HG03432 (cell line): ENCODE data around the gene METTL9.
"Not testable (repeated sequence)": the region's sequence is repeated elsewhere in the genome, so short reads cannot be mapped to it uniquely, and the experiment has no call there.

Experiments
- ATAC-seq: cut with Tn5 transposase; IDR thresholded peaks from one replicate; pipeline ENCODE4 v1.9.1; 2021; ENCODE audit warnings: mild to moderate bottlenecking, moderate library complexity; ENCODE audit not compliant: unreplicated experiment

METTL9 gene

DNA sequence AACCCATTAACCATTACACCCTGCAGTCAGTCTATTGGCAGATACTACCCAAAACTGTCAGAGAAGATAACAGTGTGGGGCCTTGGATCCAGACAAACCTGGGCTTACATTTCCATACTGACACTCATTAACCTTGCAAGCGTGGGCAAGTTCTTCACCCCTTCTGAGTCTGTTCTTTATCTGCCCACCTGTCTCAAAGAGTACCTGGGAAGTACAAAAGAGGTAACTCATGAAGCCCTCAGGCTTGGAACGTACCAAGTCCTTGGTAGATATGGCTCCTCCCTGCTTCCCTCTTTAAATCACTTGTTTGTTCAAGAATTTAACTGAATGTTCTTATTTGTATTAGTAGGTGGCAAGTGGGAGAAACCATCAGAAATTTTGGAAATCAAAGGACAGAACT, 55.5 kb downstream of the METTL9 start:
- no peak for ATAC-seq

DNA sequence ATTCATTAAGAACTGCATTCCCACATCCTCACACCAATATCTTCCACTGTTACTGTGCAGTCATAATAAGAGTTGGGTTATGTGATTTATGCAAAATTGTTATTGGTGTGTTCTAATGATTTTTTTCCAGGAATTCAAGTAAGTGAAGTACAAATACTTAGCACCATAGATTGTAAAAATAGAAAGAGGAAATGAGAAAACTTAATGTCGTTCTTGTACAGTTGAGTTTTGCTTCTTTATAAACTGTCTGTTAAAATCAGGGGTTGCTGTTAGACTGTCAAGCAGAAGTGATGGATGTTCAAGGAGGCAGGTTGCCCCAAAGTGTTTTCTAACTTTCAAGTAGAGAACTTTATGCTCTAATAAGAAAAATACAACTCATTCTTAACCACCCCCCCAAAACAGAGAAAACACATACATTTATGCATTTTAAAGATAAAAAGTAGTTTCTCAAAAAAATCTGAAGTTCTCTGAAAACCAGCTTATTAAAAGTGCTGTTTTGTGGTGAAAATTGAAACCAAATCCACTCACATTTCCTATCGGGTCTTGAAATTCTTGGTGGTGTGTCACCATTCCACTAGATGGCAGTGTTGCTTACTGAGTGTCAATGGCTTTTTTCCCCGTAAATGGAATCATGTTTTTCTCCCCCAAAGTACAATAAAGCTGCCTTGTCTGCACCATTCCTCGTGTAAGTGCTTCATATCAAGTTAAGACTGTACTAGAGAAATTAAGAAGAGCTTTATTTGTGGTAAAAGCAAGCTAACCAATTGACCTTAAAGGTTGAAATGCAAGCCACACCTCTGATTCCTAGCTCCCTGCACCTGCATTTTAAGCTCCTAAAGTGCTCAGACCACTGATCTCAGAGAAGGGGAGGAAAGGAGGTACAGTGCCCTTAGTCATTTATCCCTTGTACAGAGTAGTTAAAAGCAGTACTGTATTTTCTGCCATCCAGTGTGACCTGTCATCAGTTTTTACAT, 57.7 kb downstream of the METTL9 start:
- ATAC-seq = peak; percentile 57

DNA sequence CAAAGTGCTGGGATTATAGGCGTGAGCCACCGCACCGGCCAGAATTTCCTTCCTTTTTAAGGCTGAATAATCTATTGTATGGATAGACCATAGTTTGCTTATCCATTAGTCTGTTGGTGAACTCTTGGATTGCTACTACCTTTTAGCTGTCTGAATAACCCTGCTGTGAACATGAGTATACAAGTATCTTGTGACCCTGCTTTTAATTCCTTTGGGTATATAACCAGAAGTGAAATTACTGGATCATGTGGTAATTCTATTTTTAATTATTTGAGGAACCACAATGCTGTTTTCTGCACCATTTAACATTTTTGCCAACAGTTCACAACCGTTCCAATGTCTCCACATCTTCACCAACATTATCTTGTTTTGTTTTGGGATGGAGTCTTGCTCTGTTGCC, 59.7 kb downstream of the METTL9 start:
- ATAC-seq = no peak

DNA sequence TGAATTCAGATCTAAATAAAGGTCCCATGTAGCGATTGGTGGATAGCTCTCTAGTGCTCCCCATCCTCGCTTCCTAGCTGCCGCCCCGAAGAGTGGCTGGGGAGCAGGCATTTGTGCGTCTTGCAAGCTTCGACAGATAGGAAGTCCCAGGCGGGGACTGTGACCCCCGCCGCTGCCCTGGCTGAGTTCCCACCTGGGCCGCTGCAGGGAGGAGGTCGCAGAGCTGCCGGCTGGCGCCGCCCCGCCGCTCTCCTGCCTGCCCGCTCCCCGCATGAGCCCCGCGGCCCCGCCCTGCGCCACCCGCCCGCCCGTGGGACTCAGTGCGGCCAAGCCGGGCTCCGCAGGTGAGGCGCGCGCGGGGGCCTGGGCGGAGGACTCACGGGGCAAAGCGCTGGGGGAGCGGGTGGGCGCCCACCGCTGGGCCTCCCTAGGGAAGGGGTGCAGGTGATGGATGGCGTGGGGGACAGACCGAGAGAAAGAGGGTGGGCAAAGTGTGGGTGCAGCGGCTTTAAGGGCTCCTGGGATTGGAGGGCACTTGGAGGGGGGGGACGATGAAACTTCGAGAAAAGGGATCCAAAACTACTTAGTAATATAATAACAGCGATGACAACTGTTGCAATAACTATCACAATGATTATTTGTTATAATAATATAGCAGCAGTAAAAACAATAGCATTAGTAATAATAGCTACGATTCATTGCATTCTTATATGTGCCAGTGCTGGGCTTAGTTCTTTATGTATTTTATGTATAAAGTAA, 64.7 kb downstream of the METTL9 start, which contains the start of gene OTOA:
OTOA (plus strand) TSS at position 80 of the 759 bp plus-strand sequence. CDS start 14,547 bp downstream, outside the sequence.
- no peak for ATAC-seq

DNA sequence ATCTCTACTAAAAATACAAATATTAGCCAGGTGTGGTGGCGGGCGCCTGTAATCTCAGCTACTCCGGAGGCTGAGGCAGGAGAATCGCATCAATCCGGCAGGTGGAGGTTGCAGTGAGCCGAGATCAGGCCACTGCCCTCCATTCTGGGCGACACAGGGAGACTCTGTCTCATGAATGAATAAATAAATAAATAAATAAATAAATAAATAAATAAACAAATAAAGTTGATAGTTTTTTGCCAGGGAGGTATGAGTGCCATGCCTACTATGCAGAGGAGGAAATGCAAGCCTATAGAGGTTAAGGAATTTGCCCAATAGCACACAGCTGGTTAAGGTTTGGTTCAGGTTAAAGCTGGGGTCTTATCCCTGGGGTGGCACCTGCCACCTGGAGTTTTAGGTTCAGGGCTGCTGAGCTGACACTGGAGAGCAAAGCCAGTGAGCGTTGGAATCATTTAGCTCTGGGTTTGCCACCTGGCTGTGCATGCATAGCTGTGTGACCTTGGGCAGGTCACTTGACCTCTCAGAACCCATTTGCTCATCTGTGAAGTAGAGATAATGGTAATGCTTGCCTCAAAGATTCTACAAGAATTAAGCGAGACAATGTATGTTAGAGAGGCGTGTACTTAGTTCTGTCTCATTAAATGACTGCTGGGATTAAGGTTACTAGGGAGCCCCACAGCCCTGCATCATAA, 65.6 kb downstream of the METTL9 start:
- no peak for ATAC-seq

DNA sequence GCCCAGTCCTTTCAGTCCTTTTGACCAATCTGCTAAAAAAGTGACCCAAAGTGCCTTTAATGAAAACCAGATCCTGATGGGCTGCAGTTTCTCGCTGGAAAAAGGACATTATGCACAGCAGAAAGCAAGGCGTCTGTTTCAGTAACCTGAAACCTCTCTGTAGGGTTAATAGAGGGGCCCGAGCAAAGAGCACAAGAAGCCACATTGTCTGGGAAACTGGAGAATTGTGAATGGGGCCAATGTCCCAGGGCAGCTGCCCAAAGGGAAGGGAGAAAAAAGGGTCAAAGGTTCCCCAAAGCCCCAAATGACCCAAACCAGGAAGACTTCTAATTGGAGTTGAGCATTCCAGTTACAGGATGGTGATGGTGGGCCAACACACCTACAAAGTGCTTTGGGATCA, 67.4 kb downstream of the METTL9 start:
- no peak for ATAC-seq

DNA sequence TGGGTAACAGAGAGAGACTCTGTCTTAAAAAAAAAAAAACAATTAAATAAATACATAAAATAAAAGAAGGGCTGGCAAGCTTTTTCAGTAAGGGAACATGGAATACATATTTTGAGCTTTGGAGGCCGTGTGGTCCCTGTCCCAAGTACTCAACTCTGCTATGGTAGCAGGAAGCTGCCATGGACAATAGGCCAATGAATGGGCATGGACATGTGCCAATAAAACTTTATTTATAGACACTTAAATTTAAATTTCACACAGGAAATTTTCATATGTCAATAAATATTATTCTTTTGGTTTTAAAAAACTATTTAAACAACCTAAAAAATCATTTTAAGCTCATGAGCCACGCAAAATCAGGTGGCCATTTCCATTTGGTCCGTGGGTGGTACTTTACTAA, 68.2 kb downstream of the METTL9 start:
- ATAC-seq = no peak

DNA sequence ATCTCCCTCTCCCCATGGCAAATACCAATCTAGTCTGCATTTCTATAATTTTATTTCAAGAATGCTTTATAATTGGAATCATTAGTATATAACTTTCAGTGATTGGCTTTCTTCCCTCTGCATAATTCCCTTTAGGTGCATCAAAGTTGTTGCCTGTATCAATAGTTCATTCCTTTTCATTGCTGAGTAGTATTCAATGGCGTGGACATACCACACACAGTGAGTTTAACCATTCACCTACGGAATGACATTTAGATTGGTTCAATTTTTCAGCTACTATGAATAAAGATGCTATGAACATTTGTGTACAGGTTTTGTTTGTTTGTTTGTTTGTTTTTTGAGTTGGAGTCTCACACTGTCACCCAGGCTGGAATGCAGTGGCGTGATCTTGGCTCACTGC, 74.1 kb downstream of the METTL9 start:
- ATAC-seq = no peak

DNA sequence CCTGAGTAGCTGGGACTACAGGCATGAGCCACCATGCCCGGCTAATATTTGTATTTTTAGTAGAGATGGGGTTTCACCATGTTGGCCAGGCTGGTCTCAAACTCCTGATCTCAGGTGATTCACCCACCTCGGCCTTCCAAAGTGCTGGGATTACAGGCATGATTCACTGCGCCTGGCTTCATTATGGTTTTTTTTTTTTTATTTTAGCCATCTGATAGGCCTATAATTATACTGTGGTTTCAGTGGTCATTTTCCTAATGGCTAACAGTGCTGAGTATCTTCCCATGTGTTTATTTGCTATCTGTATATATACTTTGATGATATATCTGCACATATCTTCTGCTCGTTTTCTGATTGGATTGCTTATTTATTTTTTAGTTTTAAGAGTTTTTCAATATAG, 75.1 kb downstream of the METTL9 start:
- not testable (repeated sequence) for ATAC-seq

DNA sequence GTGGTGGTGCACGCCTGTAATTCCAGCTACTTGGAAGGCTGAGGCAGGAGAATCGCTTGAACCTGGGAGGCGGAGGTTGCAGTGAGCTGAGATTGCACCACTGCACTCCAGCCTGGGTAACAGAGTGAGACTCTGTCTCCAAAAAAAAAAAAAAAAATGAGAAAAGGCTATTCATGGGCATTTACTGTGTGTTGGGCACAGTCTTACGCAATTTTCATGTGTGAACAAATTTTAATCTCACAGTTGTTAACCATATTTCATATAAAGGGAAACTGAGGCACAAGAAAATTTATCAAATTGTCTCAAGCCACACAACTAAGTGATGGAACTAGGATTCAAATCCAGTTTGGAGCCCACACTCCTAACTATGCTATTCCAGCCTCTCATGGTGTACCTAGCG, 81.3 kb downstream of the METTL9 start:
- ATAC-seq = not testable (repeated sequence)

DNA sequence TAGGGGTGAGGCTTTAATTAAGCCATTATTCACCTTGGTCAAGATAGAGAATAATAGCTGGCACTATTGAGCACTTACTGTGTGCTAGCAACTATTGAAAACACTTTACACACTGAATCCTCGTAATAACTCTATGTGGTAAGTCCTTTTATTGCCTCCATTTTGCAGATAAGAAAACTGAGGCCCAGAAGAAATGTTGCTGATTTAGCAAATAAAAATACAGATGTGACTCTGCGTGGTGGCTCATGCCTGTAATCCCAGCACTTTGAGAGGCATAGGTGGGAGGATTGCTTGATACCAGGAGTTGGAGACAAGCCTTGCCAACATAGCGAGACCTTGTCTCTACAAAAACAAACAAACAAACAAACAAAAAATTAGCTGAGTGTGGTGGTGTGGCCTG, 83.8 kb downstream of the METTL9 start:
- ATAC-seq = no peak

DNA sequence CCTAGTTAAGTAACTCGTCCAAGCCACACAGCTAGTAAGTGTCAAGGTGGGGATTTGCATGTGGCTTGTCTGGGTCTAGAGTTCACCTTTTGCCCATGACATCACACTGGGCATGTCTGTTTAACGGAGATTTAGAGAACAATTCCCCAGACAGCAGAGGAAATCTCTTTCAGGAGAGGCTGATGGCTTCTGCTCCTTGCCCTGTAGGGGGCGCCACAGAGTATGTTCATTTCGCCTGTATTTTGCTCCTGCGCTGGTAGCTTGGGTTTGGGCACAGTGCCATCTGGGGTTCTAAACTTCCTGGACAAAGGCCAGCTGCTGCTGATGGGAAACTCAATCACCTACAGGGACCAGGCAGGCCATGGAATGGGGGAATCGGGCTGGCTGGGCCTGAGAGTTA, 84.8 kb downstream of the METTL9 start:
- ATAC-seq = no peak

DNA sequence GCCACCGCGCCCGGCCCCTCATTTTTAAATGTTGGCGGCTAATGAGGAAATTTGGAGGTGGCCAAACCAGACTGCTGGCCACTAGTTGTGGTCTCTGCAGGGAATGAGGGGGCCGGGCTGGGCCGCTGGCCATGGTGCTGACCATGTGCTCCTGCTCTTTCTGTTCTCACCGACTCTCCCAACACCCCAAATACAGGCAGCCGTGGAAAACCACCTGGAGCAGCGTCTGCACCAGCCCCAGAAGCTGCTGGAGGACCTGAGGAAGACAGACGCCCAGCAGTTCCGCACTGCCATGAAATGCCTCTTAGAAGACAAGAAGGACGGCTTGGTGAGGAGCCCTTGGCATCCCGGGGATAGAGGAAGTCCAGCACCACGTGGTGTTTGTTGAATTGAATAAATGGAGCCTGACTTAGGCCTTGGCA, 85.7 kb downstream of the METTL9 start:
- ATAC-seq = no peak

DNA sequence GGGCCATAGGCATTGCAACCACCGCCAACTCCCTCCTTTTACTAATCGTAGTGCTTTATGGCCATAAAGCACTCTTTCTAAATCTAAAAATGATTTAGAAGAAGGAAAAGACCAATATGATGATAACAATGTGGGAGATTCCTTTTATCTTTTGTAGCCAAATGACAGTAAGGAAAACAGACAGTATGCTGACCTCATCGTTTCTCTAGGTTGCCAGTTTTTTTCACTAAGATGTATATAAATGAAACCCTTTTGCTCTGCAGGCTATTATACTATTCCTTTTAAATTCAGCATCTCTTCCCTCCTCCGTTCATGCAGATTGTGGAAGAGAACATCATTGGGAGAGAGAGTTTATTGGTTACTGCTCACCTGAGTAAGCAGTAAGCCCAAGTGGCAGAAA, 89.7 kb downstream of the METTL9 start:
- no peak for ATAC-seq

DNA sequence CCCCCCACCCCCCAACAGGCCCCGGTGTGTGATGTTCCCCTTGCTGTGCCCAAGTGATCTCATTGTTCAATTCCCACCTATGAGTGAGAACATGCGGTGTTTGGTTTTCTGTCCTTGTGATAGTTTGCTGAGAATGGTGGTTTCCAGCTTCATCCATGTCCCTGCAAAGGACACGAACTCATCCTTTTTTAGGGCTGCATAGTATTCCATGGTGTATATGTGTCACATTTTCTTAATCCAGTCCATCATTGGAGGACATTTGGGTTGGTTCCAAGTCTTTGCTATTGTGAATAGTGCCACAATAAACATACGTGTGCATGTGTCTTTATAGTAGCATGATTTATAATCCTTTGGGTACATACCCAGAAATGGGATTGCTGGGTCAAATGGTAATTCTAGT, 91.6 kb downstream of the METTL9 start:
- ATAC-seq = not testable (repeated sequence)

DNA sequence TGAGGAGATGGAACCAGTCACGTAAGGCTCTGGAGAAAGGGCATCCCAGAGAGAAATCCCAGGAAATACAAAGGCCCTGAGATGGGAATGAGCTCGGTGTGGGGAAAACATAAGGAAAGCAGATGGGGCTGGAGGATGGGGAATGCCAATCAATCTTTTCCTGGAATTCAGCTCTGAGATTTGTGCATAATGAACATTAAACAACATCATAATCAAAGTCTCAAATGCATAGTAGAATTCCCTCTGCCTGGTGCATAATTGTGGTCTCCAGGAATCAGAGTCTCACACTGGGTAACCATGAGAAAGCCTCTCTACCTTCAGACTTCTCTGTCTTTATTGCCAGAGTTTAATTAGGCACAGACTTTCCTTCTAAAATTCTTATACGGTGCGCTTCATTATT, 95.2 kb downstream of the METTL9 start:
- no peak for ATAC-seq

DNA sequence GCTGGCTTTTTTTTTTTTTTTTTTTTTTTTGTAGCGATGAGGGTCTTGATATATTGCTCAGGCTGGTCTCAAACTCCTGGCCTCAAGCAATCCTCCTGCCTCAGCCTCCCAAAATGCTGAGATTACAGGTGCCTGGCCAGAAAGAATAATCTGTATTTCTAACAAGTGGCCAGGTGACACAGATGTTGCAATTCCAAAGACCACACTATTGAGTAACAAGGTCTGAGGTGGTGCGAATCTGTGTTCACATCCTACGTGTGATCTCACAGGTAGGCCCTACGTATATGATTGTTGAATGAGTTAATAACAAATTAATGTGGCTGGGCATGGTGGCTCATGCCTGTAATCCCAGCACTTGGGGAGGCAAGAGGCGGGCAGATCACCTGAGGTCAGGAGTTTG, 97.7 kb downstream of the METTL9 start:
- ATAC-seq = no peak

DNA sequence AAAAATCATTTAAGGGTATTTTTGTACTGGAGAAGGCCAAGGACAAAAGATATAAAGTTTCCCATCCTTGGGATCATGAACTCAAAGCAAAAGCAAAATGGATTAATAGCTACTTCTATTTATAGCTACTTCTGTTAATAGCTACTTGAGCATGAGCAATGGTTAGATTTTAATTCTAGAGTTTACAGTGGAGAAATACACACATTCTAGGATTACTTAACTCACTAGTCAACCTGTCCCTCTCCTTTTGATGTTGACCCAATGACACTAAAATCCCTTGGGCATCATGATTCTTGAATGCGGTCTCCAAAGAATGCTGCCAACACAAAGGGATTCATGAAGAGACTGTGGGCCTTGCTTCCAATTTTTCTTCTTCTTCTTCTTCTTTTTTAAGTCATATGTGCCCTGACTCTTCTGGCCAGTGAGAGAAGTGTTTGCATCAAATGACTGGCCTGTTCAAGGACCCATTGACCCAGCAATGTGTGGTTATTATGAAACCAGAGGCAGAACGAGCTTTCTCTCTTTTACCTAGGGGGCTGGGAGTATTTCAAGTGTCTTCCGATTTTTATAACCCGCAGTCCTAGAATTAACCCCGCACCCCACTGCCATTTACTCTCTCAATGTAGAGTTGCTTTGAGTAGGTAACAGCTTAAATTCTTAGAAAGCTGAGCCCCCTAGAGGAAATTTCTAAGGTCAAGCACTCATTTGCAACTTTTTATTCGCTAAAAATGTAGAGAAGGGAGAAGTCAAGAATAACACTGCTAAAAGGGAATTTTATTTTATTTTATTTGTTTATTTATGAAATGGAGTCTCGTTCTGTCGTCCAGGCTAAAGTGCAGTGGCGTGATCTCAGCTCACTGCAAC, 99.0 kb downstream of the METTL9 start:
- no peak for ATAC-seq

DNA sequence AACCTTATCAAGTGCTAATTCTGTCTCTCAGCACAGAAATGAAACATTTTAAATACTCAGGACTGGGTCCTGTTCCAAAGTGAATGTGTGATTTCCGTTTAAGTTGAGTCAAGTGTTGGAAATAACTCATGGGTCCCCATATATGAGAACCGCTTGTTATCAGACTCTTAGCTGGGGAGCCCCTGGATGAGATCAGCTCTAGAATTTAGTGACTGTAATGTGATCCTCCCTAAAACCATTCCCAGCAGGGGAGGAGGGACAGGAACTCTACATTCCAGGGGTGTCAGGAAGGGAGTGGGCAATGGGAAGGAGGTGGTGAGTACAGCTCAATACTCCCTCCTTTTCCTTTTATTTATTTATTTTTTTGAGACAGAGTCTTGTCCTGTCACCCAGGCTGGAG, 101.9 kb downstream of the METTL9 start:
- ATAC-seq = no peak

DNA sequence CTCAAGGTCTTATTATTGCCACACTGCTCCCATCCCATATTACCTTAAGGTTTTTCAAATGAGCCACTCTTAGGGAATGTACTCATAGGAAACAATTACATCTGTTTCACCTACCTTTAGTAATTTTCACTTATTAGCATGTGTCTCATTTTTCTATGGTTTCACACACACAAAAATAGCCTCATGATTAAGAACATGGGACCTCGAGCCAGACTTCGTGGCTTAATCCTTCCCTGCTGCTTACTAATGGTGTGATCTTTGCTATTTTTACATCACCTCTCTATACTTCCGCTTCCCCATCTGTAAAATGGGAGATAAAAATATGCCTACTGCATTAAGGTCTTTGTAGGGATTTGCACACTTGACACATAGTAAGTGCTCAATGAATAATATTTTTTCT, 102.9 kb downstream of the METTL9 start:
- ATAC-seq = no peak
